NCI-H128 (cell line): ENCODE results near the gene SLC12A7.
"Not testable (repeated sequence)": the region's sequence is repeated elsewhere in the genome, so short reads cannot be mapped to it uniquely, and the experiment has no call there.

Experiments
- DNase-seq: peaks from one replicate; lab custom pipeline; 2025; ENCODE audit not compliant: unreplicated experiment; lab: John Stamatoyannopoulos, UW

The SLC12A7 gene

GRCh38 chr5:1111727-1112289 is at the start of gene SLC12A7:
Gene SLC12A7, minus strand, starts transcription at chr5:1112063. Its CDS starts 72 bp downstream, at chr5:1111991.
- peak; percentile 22 for DNase-seq

GRCh38 chr5:1161108-1161832 is 49.4 kb upstream of the SLC12A7 start:
- DNase-seq: no peak

- no peak for DNase-seq
These were observed 48.0 kb upstream of the SLC12A7 start for GRCh38 chr5:1159774-1160406.

- DNase-seq: no peak
These were observed 47.4 kb upstream of the SLC12A7 start for GRCh38 chr5:1159341-1159675.

- no peak for DNase-seq
These were observed 46.9 kb upstream of the SLC12A7 start for GRCh38 chr5:1158647-1159340.

GRCh38 chr5:1157461-1157986 is 45.7 kb upstream of the SLC12A7 start:
- not testable (repeated sequence) for DNase-seq

- DNase-seq: no peak
These were observed 45.0 kb upstream of the SLC12A7 start for GRCh38 chr5:1156754-1157460.

GRCh38 chr5:1156033-1156753 is 44.3 kb upstream of the SLC12A7 start:
- DNase-seq: no peak

- no peak for DNase-seq
These were observed 43.5 kb upstream of the SLC12A7 start for GRCh38 chr5:1155191-1156032.

GRCh38 chr5:1153428-1153827 is 41.6 kb upstream of the SLC12A7 start:
- DNase-seq: no peak

- no peak for DNase-seq
These were observed 41.0 kb upstream of the SLC12A7 start for GRCh38 chr5:1152771-1153282.

GRCh38 chr5:1152156-1152555 is 40.3 kb upstream of the SLC12A7 start:
- no peak for DNase-seq

- no peak for DNase-seq
These were observed 39.5 kb upstream of the SLC12A7 start for GRCh38 chr5:1151316-1151715.

- no peak for DNase-seq
These were observed 39.0 kb upstream of the SLC12A7 start for GRCh38 chr5:1150866-1151265.

- DNase-seq: no peak
These were observed 33.0 kb upstream of the SLC12A7 start for GRCh38 chr5:1144638-1145396.

- DNase-seq: no peak
These were observed 32.2 kb upstream of the SLC12A7 start for GRCh38 chr5:1144089-1144488.

- DNase-seq: no peak
These were observed 31.7 kb upstream of the SLC12A7 start for GRCh38 chr5:1143670-1143951.

- DNase-seq: no peak
These were observed 31.2 kb upstream of the SLC12A7 start for GRCh38 chr5:1142886-1143669.
